Psoas muscle (tissue), 8 donors: ENCODE data around the gene UBE2E2. TPM values are rescaled to one million over a fixed set of nuclear protein-coding genes. Genes with fewer than 3 reads are reported as not detected.
A peak's percentile ranks its signal among the peaks of the same experiment; 100 is the strongest.

Source experiments
- ATAC-seq, 4 donors: fragments of 200-7000 bp; cut with Tn5 transposase; one replicate each; pipeline ENCODE4 v1.9.1; 2020; ENCODE audit warnings: moderate library complexity in 3 of 4, mild to moderate bottlenecking in 2 of 4
- DNase-seq, 2 donors: peaks; one replicate each; pipeline ENCODE4 v3.0.0-alpha.2; 2020
- H3K27ac ChIP-seq: fragments of 200-600 bp; one replicate; pipeline ENCODE4 v1.8.0; 2022
- H3K27me3 ChIP-seq, 3 donors: fragments of 200-600 bp in 1 of 3; one replicate each; pipeline versions ENCODE4 v1.6.1 to v1.8.0; 2013 to 2022; ENCODE audit warnings: low read length in 2 of 3, mild to moderate bottlenecking in 2 of 3, moderate library complexity in 1 of 3; ENCODE audit not compliant: insufficient read depth in 3 of 3
- H3K36me3 ChIP-seq, 2 donors: fragments of 200-600 bp in 1 of 2; one replicate each; pipeline versions ENCODE4 v1.6.1 to v1.8.0; 2013 to 2022; ENCODE audit warnings: low read depth in 1 of 2, mild to moderate bottlenecking in 1 of 2, moderate library complexity in 1 of 2; ENCODE audit not compliant: insufficient read depth in 1 of 2
- H3K4me1 ChIP-seq: fragments of 200-600 bp; one replicate; pipeline ENCODE4 v1.8.0; 2022
- H3K4me3 ChIP-seq: fragments of 200-600 bp; one replicate; pipeline ENCODE4 v1.8.0; 2022; ENCODE audit warnings: mild to moderate bottlenecking
- H3K9me3 ChIP-seq: fragments of 200-600 bp; one replicate; pipeline ENCODE4 v1.8.0; 2022
- WGBS, 3 donors: extraction: QIAGEN DNeasy Blood & Tissue Kit; methylation state at CpG; one replicate each; pipeline versions ENCODE4 v1.1.6 to v1.1.7; 2013; 5-methylcytosine and 5-hydroxymethylcytosine counted together
- intact Hi-C, 2 donors: fragments of 100-400 bp; cut with DNase I; formaldehyde crosslinking; loops; one replicate each; pipeline versions ENCODE4 v1.11.0 to v1.14.2; 2022
- polyA plus RNA-seq, 3 donors: library from polyadenylated mRNA; stranded (reverse); fragments of 200-250 nt; gene quantifications; one replicate each; pipeline ENCODE4 v1.2.3, GENCODE V29; 2013
- total RNA-seq, 4 donors: library from RNA; stranded (reverse); fragmentation: NEBNext Ultra II Directional in 2 of 4; extraction: Animal tissue kit (Norgen Biotek cat#: 25700) in 2 of 4; gene quantifications; one replicate each; pipeline versions ENCODE4 v1.2.1 to v1.2.4, GENCODE V29; 2021 to 2023
- TF ChIP-seq, protein P1 (sequence below): fragments of 200-600 bp; IDR thresholded peaks from one replicate; pipeline ENCODE4 v1.8.0; 2022; ENCODE audit warnings: antibody characterized with exemption
- donor health status: healthy with polysubstance abuse.
- donor health status: DM: no; HTN: no; CAD: no; lungs with moderate emphysema.
- donor health status: Bipolar disorder and iron deficiency.
- donor health status: healthy.
- donor health status: DM: yes; HTN: yes; CAD: no.
- donor health status: DM: no; HTN: no; CAD: no.
- donor health status: DM: no; HTN: no; CAD: no.
- donor health status: DM: yes; HTN: yes; CAD: no.

The UBE2E2 gene
- total and polyA plus RNA-seq, 7 donors = 12.9 to 38.2 (median 34.0) TPM

DNA sequence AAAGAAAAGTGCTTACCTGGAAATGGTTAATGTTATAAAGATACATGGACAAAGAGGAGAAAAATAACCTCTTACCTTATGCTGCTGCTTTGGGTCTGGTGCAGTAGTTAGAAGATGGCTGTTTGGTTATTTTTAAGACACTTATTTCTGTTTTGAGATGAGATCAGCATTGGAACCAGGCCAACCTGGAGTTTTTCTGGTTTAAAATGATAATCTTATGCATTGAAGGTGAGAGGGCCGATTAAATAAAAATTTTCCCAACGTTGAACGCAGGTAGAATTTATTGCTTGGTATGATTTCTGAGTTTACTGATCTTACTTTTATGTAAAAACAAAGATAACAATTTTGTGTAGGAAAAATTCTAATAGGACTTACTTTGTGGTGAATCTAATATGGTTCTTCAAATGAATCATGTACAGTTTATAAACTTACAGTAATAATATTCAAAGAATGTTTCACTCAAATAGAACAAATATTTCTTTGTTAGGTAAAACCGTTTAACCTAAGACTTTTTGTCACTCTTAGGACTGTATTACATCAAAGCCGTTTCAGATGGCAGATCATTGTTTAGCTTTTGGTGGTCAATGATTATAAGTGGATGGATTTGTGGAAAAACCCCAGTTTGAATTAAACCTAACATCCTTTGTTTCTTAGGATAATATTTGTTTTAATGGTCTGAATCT, 14.9 kb downstream of the UBE2E2 start:
- WGBS, 3 donors = 55 to 72% (median 59%) methylated on average over 5 of the region's 5 CpGs
- ATAC-seq = no peak
- TF ChIP-seq, protein P1, sequence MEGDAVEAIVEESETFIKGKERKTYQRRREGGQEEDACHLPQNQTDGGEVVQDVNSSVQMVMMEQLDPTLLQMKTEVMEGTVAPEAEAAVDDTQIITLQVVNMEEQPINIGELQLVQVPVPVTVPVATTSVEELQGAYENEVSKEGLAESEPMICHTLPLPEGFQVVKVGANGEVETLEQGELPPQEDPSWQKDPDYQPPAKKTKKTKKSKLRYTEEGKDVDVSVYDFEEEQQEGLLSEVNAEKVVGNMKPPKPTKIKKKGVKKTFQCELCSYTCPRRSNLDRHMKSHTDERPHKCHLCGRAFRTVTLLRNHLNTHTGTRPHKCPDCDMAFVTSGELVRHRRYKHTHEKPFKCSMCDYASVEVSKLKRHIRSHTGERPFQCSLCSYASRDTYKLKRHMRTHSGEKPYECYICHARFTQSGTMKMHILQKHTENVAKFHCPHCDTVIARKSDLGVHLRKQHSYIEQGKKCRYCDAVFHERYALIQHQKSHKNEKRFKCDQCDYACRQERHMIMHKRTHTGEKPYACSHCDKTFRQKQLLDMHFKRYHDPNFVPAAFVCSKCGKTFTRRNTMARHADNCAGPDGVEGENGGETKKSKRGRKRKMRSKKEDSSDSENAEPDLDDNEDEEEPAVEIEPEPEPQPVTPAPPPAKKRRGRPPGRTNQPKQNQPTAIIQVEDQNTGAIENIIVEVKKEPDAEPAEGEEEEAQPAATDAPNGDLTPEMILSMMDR = no peak
- H3K36me3 ChIP-seq = no peaks in the 10 kb centered on the region
- no peak overlapping the region for H3K27ac ChIP-seq
- no peaks in the 10 kb centered on the region for H3K9me3 ChIP-seq
- peaks cover 43% of the 10 kb centered on the region for H3K4me1 ChIP-seq
- DNase-seq = no peak
- H3K27me3 ChIP-seq = no peaks in the 10 kb centered on the region
- intact Hi-C loops = no loop called here
- no peak overlapping the region for H3K4me3 ChIP-seq

DNA sequence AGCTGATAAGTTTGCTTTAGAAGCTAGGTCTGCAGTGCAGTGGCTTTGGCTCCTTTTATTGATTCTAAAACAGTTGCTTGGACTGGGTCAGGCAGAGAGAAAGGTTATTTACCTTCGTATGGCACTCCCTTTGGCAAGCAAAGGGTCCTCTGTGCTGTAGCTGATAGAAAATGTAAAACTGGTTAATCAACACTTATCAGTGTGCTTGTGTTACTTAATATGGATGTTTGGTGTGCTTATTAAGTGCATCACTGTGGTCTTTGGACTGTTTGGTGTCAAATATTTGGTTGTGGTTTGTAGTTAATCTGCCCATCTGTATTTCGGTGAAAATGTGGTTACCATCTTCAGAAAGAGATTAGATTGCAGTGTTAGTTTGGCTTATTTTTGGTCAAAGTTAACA, 16.0 kb downstream of the UBE2E2 start:
- TF ChIP-seq, protein P1 = no peak
- Histone ChIP-seq H3K9me3 (peaks cover 7% of the 10 kb centered on the region), H3K27ac (no peak overlapping the region), H3K4me1 (peaks cover 43% of the 10 kb centered on the region), H3K27me3 (no peaks in the 10 kb centered on the region), H3K4me3 (no peak overlapping the region), H3K36me3 (no peaks in the 10 kb centered on the region)
- ATAC-seq (peak in 1 of 4 donors; percentile 20), DNase-seq (no peak)
- WGBS, 3 donors = 25 to 50% (median 26%) methylated on average over 2 of the region's 2 CpGs
- intact Hi-C loops = no loop called here

DNA sequence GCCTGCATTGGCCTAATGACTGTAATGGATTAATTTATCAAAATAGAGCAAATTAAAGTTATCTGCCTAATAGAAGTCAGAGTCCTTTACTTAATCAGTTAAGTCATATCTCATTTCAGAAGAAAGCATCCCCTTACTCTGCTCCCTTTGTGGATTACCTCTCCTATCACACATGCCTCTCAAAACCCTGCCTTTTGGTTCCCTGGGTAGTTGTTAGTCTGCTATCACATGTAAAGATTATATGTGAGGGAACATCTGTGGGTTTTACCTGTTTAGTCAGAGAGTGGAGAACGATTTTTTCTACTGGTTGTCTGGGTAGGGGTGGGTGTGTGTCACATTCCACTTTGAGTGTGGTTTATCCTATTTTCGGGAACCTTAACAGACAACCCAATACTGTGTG, 16.4 kb downstream of the UBE2E2 start:
- Histone ChIP-seq H3K4me1 (peaks cover 43% of the 10 kb centered on the region), H3K4me3 (no peak overlapping the region), H3K36me3 (no peaks in the 10 kb centered on the region), H3K27me3 (no peaks in the 10 kb centered on the region), H3K27ac (no peak overlapping the region), H3K9me3 (peaks cover 8% of the 10 kb centered on the region)
- WGBS, 3 donors = 59 to 78% (median 70%) methylated on average over 2 of the region's 2 CpGs
- no peak for DNase-seq
- peak in 2 of 4 donors; percentile 13 to 29 for ATAC-seq
- intact Hi-C loops = no loop called here
- TF ChIP-seq, protein P1 = no peak

DNA sequence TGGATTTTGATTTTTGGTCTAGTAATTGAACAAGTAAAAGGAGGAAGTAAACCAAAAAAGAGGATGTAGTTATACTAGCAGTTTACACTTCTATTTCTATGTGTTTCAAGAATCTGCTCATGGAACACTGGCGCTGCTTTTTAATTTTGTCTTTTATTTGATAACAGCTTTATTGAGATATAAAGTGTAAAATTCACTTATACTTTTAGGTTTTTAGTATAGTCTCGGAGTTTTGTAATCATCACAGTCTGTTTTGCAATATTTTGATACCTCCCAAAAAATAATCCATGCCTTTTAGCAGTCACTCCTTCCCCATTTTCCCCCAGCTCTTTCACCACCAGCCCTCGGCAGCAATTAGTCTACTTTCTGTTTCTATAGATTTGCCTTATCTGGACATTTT, 18.0 kb downstream of the UBE2E2 start:
- WGBS, 3 donors = 89 to 96% (median 93%) methylated on average over 3 of the region's 3 CpGs
- H3K4me1 ChIP-seq = peaks cover 39% of the 10 kb centered on the region
- TF ChIP-seq, protein P1 = no peak
- no peak overlapping the region for H3K27ac ChIP-seq
- intact Hi-C loops = no loop called here
- ATAC-seq = no peak
- no peak for DNase-seq
- H3K27me3 ChIP-seq = no peaks in the 10 kb centered on the region
- no peaks in the 10 kb centered on the region for H3K36me3 ChIP-seq
- peaks cover 8% of the 10 kb centered on the region for H3K9me3 ChIP-seq
- no peak overlapping the region for H3K4me3 ChIP-seq

DNA sequence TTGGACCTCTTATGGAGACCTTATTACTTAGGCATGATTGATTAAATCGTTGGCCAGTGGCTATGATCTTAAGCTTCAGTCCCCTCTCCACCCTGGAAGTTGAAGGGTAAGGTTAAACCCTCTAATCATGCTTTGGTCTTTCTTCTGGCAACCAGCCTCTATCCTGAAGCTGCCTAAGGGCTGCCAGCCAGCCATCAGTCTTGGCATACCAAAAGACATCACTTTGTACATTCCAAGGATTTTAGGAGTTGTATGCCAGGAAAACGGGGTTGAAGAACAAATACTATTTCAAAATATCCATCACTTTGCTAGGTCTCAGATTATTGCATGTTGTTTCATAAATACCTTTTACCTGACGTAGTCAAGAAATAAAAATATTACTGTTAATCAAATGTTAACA, 28.9 kb downstream of the UBE2E2 start:
- Histone ChIP-seq H3K4me3 (no peak overlapping the region), H3K9me3 (no peaks in the 10 kb centered on the region), H3K4me1 (peaks cover 53% of the 10 kb centered on the region), H3K36me3 (no peaks in the 10 kb centered on the region), H3K27me3 (no peaks in the 10 kb centered on the region), H3K27ac (no peak overlapping the region)
- DNase-seq (no peak), ATAC-seq (no peak)
- intact Hi-C loops = no loop called here
- TF ChIP-seq, protein P1 = no peak
- 53 to 66% (median 55%) methylated on average over 3 of the region's 3 CpGs for WGBS, 3 donors
